ENCODE results near the gene OR2D2. TPM values are rescaled to one million over a fixed set of nuclear protein-coding genes. Genes with fewer than 3 reads are reported as not detected.

OR2D2 gene
- polyA plus RNA-seq, 2 of the 4 experiments (the other 2 are of a cell fraction) = not detected

GRCh38 chr11:6841694-6842093 lies 50.6 kb downstream of the OR2D2 start:
- no peak for ATAC-seq
- Histone ChIP-seq H3K4me2 (no peak overlapping the region), H3K27ac (no peak overlapping the region), H3K9me3 (no peaks in the 10 kb centered on the region), H3K4me3 (no peak overlapping the region), H3K4me1 (no peaks in the 10 kb centered on the region)
- POLR2A ChIA-PET = no interaction called here
- no peak for FAIRE-seq
- TF ChIP-seq CBX8 (IDR thresholded peaks at IDR 0.05) (no peak), HMGXB4 (CRISPR knock-in tag; IDR thresholded peaks at IDR 0.05; ENCODE audit: borderline replicate concordance) (no peak), ELK1 (IDR thresholded peaks at IDR 0.05; ENCODE audit: low read depth, low read length) (no peak), NPAS2 (CRISPR knock-in tag; IDR thresholded peaks at IDR 0.05; ENCODE audit: borderline replicate concordance) (no peak), POLR2AphosphoS2 (conservative IDR thresholded peaks at IDR 0.05; ENCODE audit: low read length) (no peak), NFE2L2 (conservative IDR thresholded peaks at IDR 0.05; ENCODE audit: low read length) (no peak), HDAC2 (IDR thresholded peaks at IDR 0.05) (no peak), CHD2 (IDR thresholded peaks at IDR 0.05; ENCODE audit: low read length, partially characterized antibody) (no peak), MAX (IDR thresholded peaks at IDR 0.05) (no peak), KDM1A (IDR thresholded peaks at IDR 0.05; ENCODE audit: low read depth) (no peak), SREBF2 (IDR thresholded peaks at IDR 0.05) (no peak), CEBPB (IDR thresholded peaks at IDR 0.05) (no peak), FOSL2 (IDR thresholded peaks at IDR 0.05) (no peak), FOSL2 (CRISPR knock-in tag; IDR thresholded peaks at IDR 0.05) (no peak), NR3C1 (IDR thresholded peaks at IDR 0.05) (no peak), RNF2 (IDR thresholded peaks at IDR 0.05; ENCODE audit: borderline replicate concordance, low read depth) (no peak), MAZ (IDR thresholded peaks at IDR 0.05; ENCODE audit: borderline replicate concordance, low read depth, low read length) (no peak)
- TF ChIP-seq, protein P1, sequence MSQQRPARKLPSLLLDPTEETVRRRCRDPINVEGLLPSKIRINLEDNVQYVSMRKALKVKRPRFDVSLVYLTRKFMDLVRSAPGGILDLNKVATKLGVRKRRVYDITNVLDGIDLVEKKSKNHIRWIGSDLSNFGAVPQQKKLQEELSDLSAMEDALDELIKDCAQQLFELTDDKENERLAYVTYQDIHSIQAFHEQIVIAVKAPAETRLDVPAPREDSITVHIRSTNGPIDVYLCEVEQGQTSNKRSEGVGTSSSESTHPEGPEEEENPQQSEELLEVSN (IDR thresholded peaks at IDR 0.05; ENCODE audit: borderline replicate concordance, low read depth) = no peak
- DNase-seq (ENCODE audit: low read depth in 1 of 2, low spot score in 1 of 2) = no peak
- CTCF ChIA-PET = no interaction called here

Other genes starting within 250 kb of the OR2D2 start
- 0.06 and 0.08 TPM in 2 replicates for gene DCHS1, start 236.7 kb downstream of the OR2D2 start, polyA plus RNA-seq (2011; rRNA removed)
- 0.04 to 0.07 TPM (median 0.06 TPM) in 3 replicates for gene DCHS1, start 236.7 kb downstream of the OR2D2 start, polyA plus RNA-seq (2017; fragmentation: RNase III; extraction: RNeasy Plus Mini Kit Qiagen cat#74134 plus additional on column Dnase treatment)
- gene MRPL17, start 209.2 kb downstream of the OR2D2 start, polyA plus RNA-seq (2011; rRNA removed) = 96.8 and 107 TPM in 2 replicates
- gene MRPL17, start 209.2 kb downstream of the OR2D2 start, polyA plus RNA-seq (2017; fragmentation: RNase III; extraction: RNeasy Plus Mini Kit Qiagen cat#74134 plus additional on column Dnase treatment) = 127 to 132 TPM (median 128 TPM) in 3 replicates
- gene OR2AG2, start 120.5 kb downstream of the OR2D2 start, polyA plus RNA-seq (2011; rRNA removed) = 0.04 and 0.17 TPM in 2 replicates
- gene OR2AG2, start 120.5 kb downstream of the OR2D2 start, polyA plus RNA-seq (2017; fragmentation: RNase III; extraction: RNeasy Plus Mini Kit Qiagen cat#74134 plus additional on column Dnase treatment) = 0.03 to 0.05 TPM in 2 of 3 replicates, not detected in the other
- gene OR2AG1, start 109.5 kb downstream of the OR2D2 start, polyA plus RNA-seq (2011; rRNA removed) = not detected in 2 replicates
- gene OR2AG1, start 109.5 kb downstream of the OR2D2 start, polyA plus RNA-seq (2017; fragmentation: RNase III; extraction: RNeasy Plus Mini Kit Qiagen cat#74134 plus additional on column Dnase treatment) = not detected in 3 replicates
- gene OR6A2, start 92.8 kb downstream of the OR2D2 start, polyA plus RNA-seq (2011; rRNA removed) = 0.01 TPM in 2 replicates
- gene OR6A2, start 92.8 kb downstream of the OR2D2 start, polyA plus RNA-seq (2017; fragmentation: RNase III; extraction: RNeasy Plus Mini Kit Qiagen cat#74134 plus additional on column Dnase treatment) = not detected in 3 replicates
- not detected in 2 replicates for gene OR10A5, start 46.8 kb downstream of the OR2D2 start, polyA plus RNA-seq (2011; rRNA removed)
- not detected in 3 replicates for gene OR10A5, start 46.8 kb downstream of the OR2D2 start, polyA plus RNA-seq (2017; fragmentation: RNase III; extraction: RNeasy Plus Mini Kit Qiagen cat#74134 plus additional on column Dnase treatment)
- gene OR10A2, start 29.4 kb downstream of the OR2D2 start, polyA plus RNA-seq (2011; rRNA removed) = not detected in 2 replicates
- gene OR10A2, start 29.4 kb downstream of the OR2D2 start, polyA plus RNA-seq (2017; fragmentation: RNase III; extraction: RNeasy Plus Mini Kit Qiagen cat#74134 plus additional on column Dnase treatment) = not detected in 3 replicates
- gene OR10A4, start 15.9 kb downstream of the OR2D2 start, polyA plus RNA-seq (2011; rRNA removed) = not detected in 2 replicates
- not detected in 3 replicates for gene OR10A4, start 15.9 kb downstream of the OR2D2 start, polyA plus RNA-seq (2017; fragmentation: RNase III; extraction: RNeasy Plus Mini Kit Qiagen cat#74134 plus additional on column Dnase treatment)
- not detected in 2 replicates for gene OR2D3, start 28.5 kb upstream of the OR2D2 start, polyA plus RNA-seq (2011; rRNA removed)
- not detected in 3 replicates for gene OR2D3, start 28.5 kb upstream of the OR2D2 start, polyA plus RNA-seq (2017; fragmentation: RNase III; extraction: RNeasy Plus Mini Kit Qiagen cat#74134 plus additional on column Dnase treatment)
- gene ZNF215, start 33.9 kb upstream of the OR2D2 start, polyA plus RNA-seq (2011; rRNA removed) = 1.9 and 2.0 TPM in 2 replicates
- gene ZNF215, start 33.9 kb upstream of the OR2D2 start, polyA plus RNA-seq (2017; fragmentation: RNase III; extraction: RNeasy Plus Mini Kit Qiagen cat#74134 plus additional on column Dnase treatment) = 1.0 to 1.1 TPM (median 1.1 TPM) in 3 replicates
- gene ZNF214, start 127.8 kb upstream of the OR2D2 start, polyA plus RNA-seq (2011; rRNA removed) = 1.3 and 2.1 TPM in 2 replicates
- 0.70 to 1.4 TPM (median 0.70 TPM) in 3 replicates for gene ZNF214, start 127.8 kb upstream of the OR2D2 start, polyA plus RNA-seq (2017; fragmentation: RNase III; extraction: RNeasy Plus Mini Kit Qiagen cat#74134 plus additional on column Dnase treatment)
- gene NLRP14, start 128.0 kb upstream of the OR2D2 start, polyA plus RNA-seq (2011; rRNA removed) = 0.04 TPM in 1 of 2 replicates, not detected in the other
- gene NLRP14, start 128.0 kb upstream of the OR2D2 start, polyA plus RNA-seq (2017; fragmentation: RNase III; extraction: RNeasy Plus Mini Kit Qiagen cat#74134 plus additional on column Dnase treatment) = not detected in 3 replicates
- gene RBMXL2, start 196.5 kb upstream of the OR2D2 start, polyA plus RNA-seq (2011; rRNA removed) = not detected in 2 replicates
- not detected in 3 replicates for gene RBMXL2, start 196.5 kb upstream of the OR2D2 start, polyA plus RNA-seq (2017; fragmentation: RNase III; extraction: RNeasy Plus Mini Kit Qiagen cat#74134 plus additional on column Dnase treatment)